Testis (tissue), 2 donors: ENCODE measurements around the gene SCFD2.

ENCODE experiments used
- POLR2A ChIP-seq: fragments of 450-650 bp; IDR thresholded peaks from one replicate; pipeline ENCODE4 v1.6.1; 2017; ENCODE audit warnings: antibody characterized with exemption, mild to moderate bottlenecking, moderate library complexity
- TF ChIP-seq, protein P1 (sequence below), 3 experiments: fragments of 450-650 bp in 2 of 3; fragments of 200-600 bp in 1 of 3; sonication (generic) in 1 of 3; IDR thresholded peaks; one replicate each; pipeline ENCODE4 v1.5.1; 2016 to 2019; ENCODE audit warnings: antibody characterized with exemption in 3 of 3, mild to moderate bottlenecking in 2 of 3, moderate library complexity in 1 of 3

DNA sequence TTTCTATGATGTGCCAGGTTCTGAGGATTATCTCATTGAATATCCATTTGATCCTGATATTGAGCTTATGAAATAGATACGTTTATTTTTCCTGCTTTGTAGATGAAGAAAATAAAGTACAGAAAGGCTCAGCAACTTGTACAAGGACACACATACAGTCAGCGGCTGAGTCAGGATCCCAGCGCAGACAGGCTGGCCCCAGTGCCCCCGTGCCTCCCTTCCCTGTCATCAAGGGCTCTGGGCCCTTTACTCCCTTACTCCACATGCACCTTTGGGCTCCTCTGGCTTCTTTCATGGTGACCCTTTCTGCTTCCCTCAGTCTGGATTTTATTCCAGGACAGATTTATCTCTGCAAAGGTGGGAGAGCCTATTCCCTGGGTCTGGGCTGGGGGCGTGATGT lies 490.9 kb downstream of the SCFD2 start:
- TF ChIP-seq, protein P1, sequence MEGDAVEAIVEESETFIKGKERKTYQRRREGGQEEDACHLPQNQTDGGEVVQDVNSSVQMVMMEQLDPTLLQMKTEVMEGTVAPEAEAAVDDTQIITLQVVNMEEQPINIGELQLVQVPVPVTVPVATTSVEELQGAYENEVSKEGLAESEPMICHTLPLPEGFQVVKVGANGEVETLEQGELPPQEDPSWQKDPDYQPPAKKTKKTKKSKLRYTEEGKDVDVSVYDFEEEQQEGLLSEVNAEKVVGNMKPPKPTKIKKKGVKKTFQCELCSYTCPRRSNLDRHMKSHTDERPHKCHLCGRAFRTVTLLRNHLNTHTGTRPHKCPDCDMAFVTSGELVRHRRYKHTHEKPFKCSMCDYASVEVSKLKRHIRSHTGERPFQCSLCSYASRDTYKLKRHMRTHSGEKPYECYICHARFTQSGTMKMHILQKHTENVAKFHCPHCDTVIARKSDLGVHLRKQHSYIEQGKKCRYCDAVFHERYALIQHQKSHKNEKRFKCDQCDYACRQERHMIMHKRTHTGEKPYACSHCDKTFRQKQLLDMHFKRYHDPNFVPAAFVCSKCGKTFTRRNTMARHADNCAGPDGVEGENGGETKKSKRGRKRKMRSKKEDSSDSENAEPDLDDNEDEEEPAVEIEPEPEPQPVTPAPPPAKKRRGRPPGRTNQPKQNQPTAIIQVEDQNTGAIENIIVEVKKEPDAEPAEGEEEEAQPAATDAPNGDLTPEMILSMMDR (IDR thresholded peaks at IDR 0.05): no peak
- no peak for TF ChIP-seq POLR2A
